Transverse colon (tissue), 4 donors: ENCODE data around the gene ENHO. TPM values are rescaled to one million over a fixed set of nuclear protein-coding genes. Genes with fewer than 3 reads are reported as not detected.

Experiments
- DNase-seq: peaks from one replicate; pipeline ENCODE4 v3.0.0-alpha.2; 2019
- H3K27ac ChIP-seq, 4 donors: fragments of 200-600 bp; sonication (generic); 2 replicates each; pipeline ENCODE4 v1.5.1; 2016 to 2018; ENCODE audit warnings: inconsistent platforms in 4 of 4
- H3K27me3 ChIP-seq: fragments of 200-600 bp; sonication (generic); 2 replicates; pipeline ENCODE4 v1.5.1; 2017; ENCODE audit warnings: inconsistent platforms
- H3K36me3 ChIP-seq, 4 donors: fragments of 200-600 bp; sonication (generic); 2 replicates each; pipeline ENCODE4 v1.5.1; 2017 to 2019; ENCODE audit warnings: inconsistent platforms in 4 of 4
- H3K4me1 ChIP-seq, 4 donors: fragments of 200-600 bp; sonication (generic); 2 replicates each; pipeline ENCODE4 v1.5.1; 2017 to 2020; ENCODE audit warnings: inconsistent platforms in 4 of 4
- H3K4me3 ChIP-seq, 4 donors: fragments of 200-600 bp; sonication (generic); 1 replicate in 1 of 4; 2 replicates in 3 of 4; pipeline versions ENCODE4 v1.5.1 to v1.6.1; 2017 to 2019; ENCODE audit warnings: inconsistent platforms in 4 of 4
- H3K9me3 ChIP-seq, 2 donors: fragments of 200-600 bp; sonication (generic); 2 replicates each; pipeline ENCODE4 v1.5.1; 2017 to 2019; ENCODE audit warnings: inconsistent platforms in 2 of 2
- CTCF ChIP-seq, 5 experiments: fragments of 200-600 bp in 3 of 5; fragments of 450-650 bp in 2 of 5; sonication (generic) in 3 of 5; IDR thresholded peaks; 1 replicate in 2 of 5; 2 replicates in 3 of 5; pipeline ENCODE4 v1.5.1; 2016 to 2017; ENCODE audit warnings: antibody characterized with exemption in 5 of 5, inconsistent platforms in 3 of 5, mild to moderate bottlenecking in 2 of 5, moderate library complexity in 1 of 5
- EP300 ChIP-seq: sonication (generic); formaldehyde crosslinking; IDR thresholded peaks from one replicate; pipeline ENCODE4 v1.6.1; 2017; ENCODE audit warnings: antibody characterized with exemption, low read depth
- POLR2A ChIP-seq: fragments of 450-650 bp; IDR thresholded peaks from one replicate; pipeline ENCODE4 v1.6.1; 2016; ENCODE audit warnings: antibody characterized with exemption, mild to moderate bottlenecking, moderate library complexity
- POLR2AphosphoS5 ChIP-seq, 3 donors: sonication (generic); formaldehyde crosslinking; IDR thresholded peaks; one replicate each; pipeline ENCODE4 v1.6.1; 2016; ENCODE audit warnings: antibody characterized with exemption in 3 of 3
- WGBS, 2 donors: methylation state at CpG; one replicate each; pipeline ENCODE4 v1.1.5; 2018; ENCODE audit warnings: low coverage in 1 of 2; 5-methylcytosine and 5-hydroxymethylcytosine counted together
- in situ Hi-C, 4 donors: fragments of 200-750 bp; cut with MboI; loops; one replicate each; pipeline versions ENCODE4 v1.15.0 to v1.15.1; 2017; ENCODE audit warnings: low sequenced_read_pairs in 3 of 4, low pct_ligation_motif_present in 1 of 4, low pct_unique_long_range_greater_than_20kb in 1 of 4
- intact Hi-C: fragments of 100-400 bp; cut with DNase I; formaldehyde crosslinking; loops from one replicate; pipeline ENCODE4 v1.15.1; 2023; ENCODE audit warnings: low total_unique reads
- total RNA-seq, 4 donors: library from RNA; depleted of rRNA; stranded (reverse); fragments of >200 nt; gene quantifications; one replicate each; pipeline ENCODE4 v1.1.0, GENCODE V29; 2016

ENHO gene
- total RNA-seq, 4 donors from 2014 or later = 1.4 to 1.7 TPM; not detected in 2

DNA sequence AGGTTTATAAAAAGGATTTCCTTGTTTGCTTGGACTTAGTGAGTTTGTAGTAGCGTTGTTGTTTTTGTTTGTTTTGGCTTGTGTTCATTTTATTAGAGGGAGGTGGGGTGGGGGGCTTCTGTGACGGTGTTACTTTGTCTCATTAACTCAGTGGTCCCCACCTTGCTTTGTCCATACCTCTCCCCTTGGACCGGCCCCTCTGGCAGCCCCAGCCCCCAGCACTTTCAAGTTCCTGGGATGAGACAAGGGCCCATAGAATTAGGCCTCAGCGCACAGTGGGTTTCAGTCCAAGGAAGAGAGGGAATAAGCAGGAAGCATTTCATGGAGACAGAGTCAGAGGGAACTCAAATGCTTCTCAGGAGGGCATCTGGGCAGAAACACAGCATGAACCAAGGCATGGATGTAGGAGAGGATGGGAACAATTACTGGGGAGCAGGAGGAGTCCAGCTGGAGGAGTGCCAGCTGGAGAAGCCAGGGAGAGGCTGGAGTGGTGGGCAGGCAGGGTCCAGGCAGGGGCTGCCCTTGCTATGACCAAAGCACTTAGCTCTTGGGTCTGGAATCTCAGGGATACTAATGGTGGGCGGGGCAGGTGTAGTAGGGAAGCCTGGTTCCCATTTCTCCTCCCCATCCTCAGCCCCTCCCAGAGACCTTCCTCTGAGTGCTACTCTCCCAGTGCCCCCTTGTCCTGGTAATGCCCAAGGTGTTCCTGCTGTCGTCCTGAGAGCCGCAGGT, 23.5 kb upstream of the ENHO start:
- H3K4me3 ChIP-seq = no peak overlapping the region
- peaks cover 7% of the 10 kb centered on the region for H3K27me3 ChIP-seq
- DNase-seq = no peak
- H3K4me1 ChIP-seq = peaks cover 0 to 3% (median 0%) of the 10 kb centered on the region in 4 donors
- in situ Hi-C loops = loop anchor here in 2 of 4 donors (10.0 kb wide), 2 partner anchors 49 to 59 kb away; no protein-coding TSS in a partner anchor
- WGBS, 2 donors = 67 to 72% methylated on average over 1 to 7 of the region's 7 CpGs
- no peaks in the 10 kb centered on the region for H3K36me3 ChIP-seq
- TF ChIP-seq EP300 (no peak), CTCF (IDR thresholded peaks at IDR 0.05) (no peak), POLR2AphosphoS5 (IDR thresholded peaks at IDR 0.05) (no peak), POLR2A (no peak)
- no peaks in the 10 kb centered on the region for H3K9me3 ChIP-seq
- intact Hi-C loops = no loop called here
- no peak overlapping the region for H3K27ac ChIP-seq

GRCh38 chr9:34545497-34545896, 22.7 kb upstream of the ENHO start:
- Histone ChIP-seq H3K9me3 (no peaks in the 10 kb centered on the region), H3K27ac (no peak overlapping the region), H3K4me1 (peaks cover 0 to 3% (median 0%) of the 10 kb centered on the region in 4 donors), H3K27me3 (peaks cover 7% of the 10 kb centered on the region), H3K4me3 (no peak overlapping the region), H3K36me3 (no peaks in the 10 kb centered on the region)
- no peak for DNase-seq
- in situ Hi-C loops = loop anchor here in 2 of 4 donors (10.0 kb wide), 2 partner anchors 49 to 59 kb away; no protein-coding TSS in a partner anchor
- no peak for TF ChIP-seq CTCF (IDR thresholded peaks at IDR 0.05)
- intact Hi-C loops = no loop called here
- 57 to 83% methylated on average over 1 to 6 of the region's 6 CpGs for WGBS, 2 donors

DNA sequence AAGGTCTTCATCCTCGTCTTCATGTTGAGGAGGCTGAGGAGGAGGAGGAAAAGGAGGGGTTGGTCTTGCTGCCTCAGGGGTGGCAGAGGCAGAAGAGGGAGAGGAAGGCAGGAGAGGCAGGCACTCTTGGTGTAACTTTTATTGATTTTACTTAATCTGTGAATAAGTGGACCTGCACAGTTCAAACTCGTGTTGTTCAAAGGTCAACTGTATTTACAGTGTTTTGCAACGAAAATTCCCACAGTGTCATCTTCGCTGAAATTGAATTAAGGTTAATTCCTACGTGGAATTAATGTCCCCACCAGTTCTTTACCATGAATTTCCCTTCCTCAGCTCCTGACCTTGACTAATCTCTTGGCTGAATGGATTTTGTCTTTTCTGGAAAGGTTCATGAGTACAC, 21.2 kb upstream of the ENHO start:
- H3K9me3 ChIP-seq = no peaks in the 10 kb centered on the region
- H3K4me3 ChIP-seq = no peak overlapping the region
- WGBS, 2 donors = 34 to 59% methylated on average over 5 of the region's 5 CpGs
- H3K4me1 ChIP-seq = peaks cover 0 to 3% (median 0%) of the 10 kb centered on the region in 4 donors
- no peak for TF ChIP-seq CTCF (IDR thresholded peaks at IDR 0.05)
- TF ChIP-seq POLR2AphosphoS5 (IDR thresholded peaks at IDR 0.05) = no peak
- no peak for TF ChIP-seq POLR2A
- no peak for TF ChIP-seq EP300
- in situ Hi-C loops = loop anchor here in 3 of 4 donors (5.0 to 10.0 kb wide), 3 partner anchors 51 to 61 kb away; no protein-coding TSS in a partner anchor
- intact Hi-C loops = no loop called here
- peaks cover 7% of the 10 kb centered on the region for H3K27me3 ChIP-seq
- DNase-seq = no peak
- H3K27ac ChIP-seq = no peak overlapping the region
- H3K36me3 ChIP-seq = no peaks in the 10 kb centered on the region

DNA sequence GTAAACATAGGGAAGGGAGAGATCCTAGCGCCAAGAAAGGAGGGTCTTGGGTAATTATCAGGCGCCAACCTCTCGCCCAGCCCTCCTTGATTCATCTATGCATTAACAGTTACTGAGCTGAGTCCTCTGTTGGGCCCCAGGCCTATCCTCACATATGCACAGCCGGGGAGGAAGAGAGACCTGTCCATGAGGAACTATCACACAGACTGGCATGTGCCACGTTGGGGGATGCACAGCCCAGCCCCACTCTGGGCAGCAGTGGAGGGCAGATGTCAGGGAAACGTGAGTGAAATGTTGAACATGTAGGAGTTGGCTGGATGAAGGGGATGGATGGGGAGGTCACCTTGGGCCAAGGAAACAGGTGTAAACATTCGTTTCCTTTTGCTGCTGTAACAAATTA, 18.8 kb upstream of the ENHO start:
- intact Hi-C loops (no loop called here), in situ Hi-C loops (loop anchor here in 3 of 4 donors (5.0 to 10.0 kb wide), 3 partner anchors 53 to 63 kb away; no protein-coding TSS in a partner anchor)
- Histone ChIP-seq H3K27me3 (peaks cover 7% of the 10 kb centered on the region), H3K4me1 (no peaks in the 10 kb centered on the region), H3K4me3 (no peak overlapping the region), H3K36me3 (no peaks in the 10 kb centered on the region), H3K9me3 (no peaks in the 10 kb centered on the region), H3K27ac (no peak overlapping the region)
- WGBS, 2 donors = 65 to 94% methylated on average over 3 to 7 of the region's 7 CpGs
- DNase-seq = no peak
- TF ChIP-seq EP300 (no peak), CTCF (IDR thresholded peaks at IDR 0.05) (no peak), POLR2A (no peak), POLR2AphosphoS5 (IDR thresholded peaks at IDR 0.05) (no peak)
